GM23338 (cell line): ENCODE results near the gene SHC4. TPM values are rescaled to one million over a fixed set of nuclear protein-coding genes. Genes with fewer than 3 reads are reported as not detected.

Experiments
- ATAC-seq: fragments of 200-7000 bp; cut with Tn5 transposase; 3 replicates; pipeline ENCODE4 v1.9.1; 2020
- DNase-seq: peaks from one replicate; pipeline ENCODE4 v3.0.0-alpha.2; 2015; ENCODE audit warnings: low spot score
- H2AFZ ChIP-seq: fragments of 200-600 bp; sonication (generic); 2 replicates; pipeline ENCODE4 v1.8.0; 2016; ENCODE audit warnings: antibody characterized with exemption, mild to moderate bottlenecking, moderate library complexity
- H3F3A ChIP-seq: fragments of 200-600 bp; sonication (generic); replicated peaks from 2 replicates; pipeline ENCODE4 v1.8.0; 2017; ENCODE audit warnings: antibody characterized with exemption, mixed run types, low read depth
- H3K27ac ChIP-seq: fragments of 200-600 bp; sonication (generic); 2 replicates; pipeline ENCODE4 v1.6.1; 2016; ENCODE audit warnings: low read depth
- H3K27me3 ChIP-seq: fragments of 200-600 bp; sonication (generic); 2 replicates; pipeline ENCODE4 v1.8.0; 2016; ENCODE audit warnings: mild to moderate bottlenecking, mixed run types, moderate library complexity; ENCODE audit not compliant: insufficient read depth
- H3K36me3 ChIP-seq: fragments of 200-600 bp; sonication (generic); 2 replicates; pipeline ENCODE4 v1.8.0; 2016; ENCODE audit warnings: mild to moderate bottlenecking; ENCODE audit not compliant: insufficient read depth
- H3K4me1 ChIP-seq: fragments of 200-600 bp; sonication (generic); 2 replicates; pipeline ENCODE4 v1.8.0; 2016; ENCODE audit warnings: mild to moderate bottlenecking, moderate library complexity; ENCODE audit not compliant: insufficient read depth
- H3K4me2 ChIP-seq: fragments of 200-600 bp; sonication (generic); 2 replicates; pipeline ENCODE4 v1.7.1; 2017; ENCODE audit warnings: mixed run types
- H3K4me3 ChIP-seq: fragments of 200-600 bp; sonication (generic); 2 replicates; pipeline ENCODE4 v1.6.1; 2016; ENCODE audit warnings: mixed run types
- H3K79me2 ChIP-seq: fragments of 200-600 bp; sonication (generic); replicated peaks from 2 replicates; pipeline ENCODE4 v1.8.0; 2017; ENCODE audit warnings: mild to moderate bottlenecking; ENCODE audit not compliant: insufficient read depth
- H3K9me2 ChIP-seq: fragments of 200-600 bp; sonication (generic); 2 replicates; pipeline ENCODE4 v1.8.0; 2017; ENCODE audit not compliant: insufficient read depth
- H4K20me1 ChIP-seq: fragments of 200-600 bp; sonication (generic); replicated peaks from 2 replicates; pipeline ENCODE4 v1.8.0; 2017; ENCODE audit warnings: mild to moderate bottlenecking; ENCODE audit not compliant: insufficient read depth
- H3K27ac Mint-ChIP-seq: 2 replicates; pipeline ENCODE4 v1.8.0; 2020; ENCODE audit warnings: inconsistent platforms, mild to moderate bottlenecking, moderate library complexity, mixed read lengths
- H3K27me3 Mint-ChIP-seq: 3 replicates; pipeline ENCODE4 v1.8.0; 2022; ENCODE audit warnings: low read depth, mild to moderate bottlenecking, moderate library complexity, mixed read lengths, inconsistent platforms; ENCODE audit not compliant: insufficient read depth, poor library complexity
- H3K36me3 Mint-ChIP-seq: 3 replicates; pipeline ENCODE4 v1.8.0; 2021; ENCODE audit warnings: low read depth, mild to moderate bottlenecking, inconsistent platforms, moderate library complexity, mixed read lengths
- H3K4me1 Mint-ChIP-seq: 3 replicates; pipeline ENCODE4 v1.8.0; 2020; ENCODE audit warnings: mild to moderate bottlenecking, inconsistent platforms, mixed read lengths
- H3K4me3 Mint-ChIP-seq: 3 replicates; pipeline ENCODE4 v1.8.0; 2021; ENCODE audit warnings: moderate library complexity, mild to moderate bottlenecking, inconsistent platforms, mixed read lengths
- H3K9me3 Mint-ChIP-seq: 3 replicates; pipeline ENCODE4 v1.8.0; 2020; ENCODE audit warnings: moderate library complexity, mild to moderate bottlenecking, inconsistent platforms, mixed read lengths
- CREB1 ChIP-seq: fragments of 250-450 bp; sonication (Bioruptor Pico); IDR thresholded peaks from 2 replicates; pipeline ENCODE4 v1.5.0; 2020; ENCODE audit warnings: low read depth, mild to moderate bottlenecking, moderate library complexity
- CTCF ChIP-seq, 2 experiments: fragments of 200-600 bp in 1 of 2; sonication (generic) in 1 of 2; conservative IDR thresholded peaks; 2 replicates each; pipeline versions ENCODE4 v1.5.1 to v1.6.1; 2016 to 2017; ENCODE audit warnings: antibody characterized with exemption in 2 of 2, low read depth in 2 of 2, mild to moderate bottlenecking in 2 of 2, moderate library complexity in 1 of 2
- EZH2 ChIP-seq: fragments of 200-600 bp; sonication (generic); IDR thresholded peaks from one replicate; pipeline ENCODE4 v1.8.0; 2017; ENCODE audit warnings: antibody characterized with exemption, mild to moderate bottlenecking, low read depth; ENCODE audit not compliant: unreplicated experiment
- EZH2phosphoT487 ChIP-seq: fragments of 200-600 bp; sonication (generic); IDR thresholded peaks from one replicate; pipeline ENCODE4 v1.8.1; 2018; ENCODE audit warnings: antibody characterized with exemption; ENCODE audit not compliant: unreplicated experiment
- JUNB ChIP-seq: IDR thresholded peaks from one replicate; pipeline ENCODE4 v1.6.1; 2016; ENCODE audit warnings: antibody characterized with exemption; ENCODE audit not compliant: unreplicated experiment
- NANOG ChIP-seq: IDR thresholded peaks from 2 replicates; pipeline ENCODE4 v1.6.1; 2016; ENCODE audit warnings: antibody characterized with exemption, borderline replicate concordance
- POLR2AphosphoS5 ChIP-seq: IDR thresholded peaks from 2 replicates; pipeline ENCODE4 v1.6.1; 2016; ENCODE audit warnings: antibody characterized with exemption, low read depth
- REST ChIP-seq: IDR thresholded peaks from one replicate; pipeline ENCODE4 v1.6.1; 2018; ENCODE audit warnings: antibody characterized with exemption; ENCODE audit not compliant: unreplicated experiment
- STAT1 ChIP-seq: IDR thresholded peaks from one replicate; pipeline ENCODE4 v1.6.1; 2016; ENCODE audit warnings: antibody characterized with exemption; ENCODE audit not compliant: unreplicated experiment
- ZNF114 ChIP-seq: fragments of 250-450 bp; sonication (Bioruptor Pico); IDR thresholded peaks from 2 replicates; pipeline ENCODE4 v1.5.0; 2020; ENCODE audit warnings: mild to moderate bottlenecking, moderate library complexity
- ZNF331 ChIP-seq: fragments of 250-450 bp; sonication (Bioruptor Pico); IDR thresholded peaks from 2 replicates; pipeline ENCODE4 v1.5.0; 2020; ENCODE audit warnings: low read depth, mild to moderate bottlenecking, moderate library complexity
- polyA plus RNA-seq: library from polyadenylated mRNA; unstranded; fragments of >200 nt; fragmentation: Nextera tagmentation; extraction: Ambion mirVana; gene quantifications from 2 replicates; pipeline ENCODE4 v1.2.1, GENCODE V29; 2016
- total RNA-seq: library from RNA; depleted of rRNA; stranded (reverse); fragments of >200 nt; shearing (Covaris generic); gene quantifications from 2 replicates; pipeline ENCODE4 v1.2.3, GENCODE V29; 2014
- TF ChIP-seq, protein P1 (sequence below): IDR thresholded peaks from 2 replicates; pipeline ENCODE4 v1.6.1; 2016; ENCODE audit warnings: antibody characterized with exemption
- TF ChIP-seq, protein P2 (sequence below): fragments of 250-450 bp; sonication (Bioruptor Pico); IDR thresholded peaks from 2 replicates; pipeline ENCODE4 v1.5.0; 2020; ENCODE audit warnings: mild to moderate bottlenecking, moderate library complexity

Gene SHC4
- total and polyA plus RNA-seq, 2 experiments from 2014 or later: 0.21 to 0.32 TPM

- Mint-ChIP-seq H3K4me1 (no peaks in the 10 kb centered on the region), H3K27ac (no peak overlapping the region), H3K36me3 (no peaks in the 10 kb centered on the region), H3K9me3 (no peaks in the 10 kb centered on the region), H3K4me3 (no peak overlapping the region), H3K27me3 (no peaks in the 10 kb centered on the region)
- Histone ChIP-seq H3K4me2 (no peak overlapping the region), H3K79me2 (no peaks in the 10 kb centered on the region), H3K27ac (no peak overlapping the region), H3K4me1 (no peaks in the 10 kb centered on the region), H3K9me2 (no peaks in the 10 kb centered on the region), H3F3A (no peaks in the 10 kb centered on the region), H3K36me3 (no peaks in the 10 kb centered on the region), H4K20me1 (no peaks in the 10 kb centered on the region), H3K27me3 (no peaks in the 10 kb centered on the region), H3K4me3 (no peak overlapping the region), H2AFZ (no peak overlapping the region)
- no peak for ATAC-seq
- DNase-seq: no peak
- TF ChIP-seq ZNF331: no peak
- TF ChIP-seq JUNB: no peak
- TF ChIP-seq, protein P1, sequence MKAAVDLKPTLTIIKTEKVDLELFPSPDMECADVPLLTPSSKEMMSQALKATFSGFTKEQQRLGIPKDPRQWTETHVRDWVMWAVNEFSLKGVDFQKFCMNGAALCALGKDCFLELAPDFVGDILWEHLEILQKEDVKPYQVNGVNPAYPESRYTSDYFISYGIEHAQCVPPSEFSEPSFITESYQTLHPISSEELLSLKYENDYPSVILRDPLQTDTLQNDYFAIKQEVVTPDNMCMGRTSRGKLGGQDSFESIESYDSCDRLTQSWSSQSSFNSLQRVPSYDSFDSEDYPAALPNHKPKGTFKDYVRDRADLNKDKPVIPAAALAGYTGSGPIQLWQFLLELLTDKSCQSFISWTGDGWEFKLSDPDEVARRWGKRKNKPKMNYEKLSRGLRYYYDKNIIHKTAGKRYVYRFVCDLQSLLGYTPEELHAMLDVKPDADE: no peak
- TF ChIP-seq STAT1: no peak
- TF ChIP-seq REST: no peak
- TF ChIP-seq EZH2: no peak
- no peak for TF ChIP-seq NANOG
- TF ChIP-seq POLR2AphosphoS5: no peak
- TF ChIP-seq ZNF114 (CRISPR knock-in tag): no peak
- no peak for TF ChIP-seq CTCF (conservative IDR thresholded peaks at IDR 0.05; ENCODE audit: low read depth in 2 of 2)
- TF ChIP-seq EZH2phosphoT487: no peak
- TF ChIP-seq CREB1: no peak
- TF ChIP-seq, protein P2, sequence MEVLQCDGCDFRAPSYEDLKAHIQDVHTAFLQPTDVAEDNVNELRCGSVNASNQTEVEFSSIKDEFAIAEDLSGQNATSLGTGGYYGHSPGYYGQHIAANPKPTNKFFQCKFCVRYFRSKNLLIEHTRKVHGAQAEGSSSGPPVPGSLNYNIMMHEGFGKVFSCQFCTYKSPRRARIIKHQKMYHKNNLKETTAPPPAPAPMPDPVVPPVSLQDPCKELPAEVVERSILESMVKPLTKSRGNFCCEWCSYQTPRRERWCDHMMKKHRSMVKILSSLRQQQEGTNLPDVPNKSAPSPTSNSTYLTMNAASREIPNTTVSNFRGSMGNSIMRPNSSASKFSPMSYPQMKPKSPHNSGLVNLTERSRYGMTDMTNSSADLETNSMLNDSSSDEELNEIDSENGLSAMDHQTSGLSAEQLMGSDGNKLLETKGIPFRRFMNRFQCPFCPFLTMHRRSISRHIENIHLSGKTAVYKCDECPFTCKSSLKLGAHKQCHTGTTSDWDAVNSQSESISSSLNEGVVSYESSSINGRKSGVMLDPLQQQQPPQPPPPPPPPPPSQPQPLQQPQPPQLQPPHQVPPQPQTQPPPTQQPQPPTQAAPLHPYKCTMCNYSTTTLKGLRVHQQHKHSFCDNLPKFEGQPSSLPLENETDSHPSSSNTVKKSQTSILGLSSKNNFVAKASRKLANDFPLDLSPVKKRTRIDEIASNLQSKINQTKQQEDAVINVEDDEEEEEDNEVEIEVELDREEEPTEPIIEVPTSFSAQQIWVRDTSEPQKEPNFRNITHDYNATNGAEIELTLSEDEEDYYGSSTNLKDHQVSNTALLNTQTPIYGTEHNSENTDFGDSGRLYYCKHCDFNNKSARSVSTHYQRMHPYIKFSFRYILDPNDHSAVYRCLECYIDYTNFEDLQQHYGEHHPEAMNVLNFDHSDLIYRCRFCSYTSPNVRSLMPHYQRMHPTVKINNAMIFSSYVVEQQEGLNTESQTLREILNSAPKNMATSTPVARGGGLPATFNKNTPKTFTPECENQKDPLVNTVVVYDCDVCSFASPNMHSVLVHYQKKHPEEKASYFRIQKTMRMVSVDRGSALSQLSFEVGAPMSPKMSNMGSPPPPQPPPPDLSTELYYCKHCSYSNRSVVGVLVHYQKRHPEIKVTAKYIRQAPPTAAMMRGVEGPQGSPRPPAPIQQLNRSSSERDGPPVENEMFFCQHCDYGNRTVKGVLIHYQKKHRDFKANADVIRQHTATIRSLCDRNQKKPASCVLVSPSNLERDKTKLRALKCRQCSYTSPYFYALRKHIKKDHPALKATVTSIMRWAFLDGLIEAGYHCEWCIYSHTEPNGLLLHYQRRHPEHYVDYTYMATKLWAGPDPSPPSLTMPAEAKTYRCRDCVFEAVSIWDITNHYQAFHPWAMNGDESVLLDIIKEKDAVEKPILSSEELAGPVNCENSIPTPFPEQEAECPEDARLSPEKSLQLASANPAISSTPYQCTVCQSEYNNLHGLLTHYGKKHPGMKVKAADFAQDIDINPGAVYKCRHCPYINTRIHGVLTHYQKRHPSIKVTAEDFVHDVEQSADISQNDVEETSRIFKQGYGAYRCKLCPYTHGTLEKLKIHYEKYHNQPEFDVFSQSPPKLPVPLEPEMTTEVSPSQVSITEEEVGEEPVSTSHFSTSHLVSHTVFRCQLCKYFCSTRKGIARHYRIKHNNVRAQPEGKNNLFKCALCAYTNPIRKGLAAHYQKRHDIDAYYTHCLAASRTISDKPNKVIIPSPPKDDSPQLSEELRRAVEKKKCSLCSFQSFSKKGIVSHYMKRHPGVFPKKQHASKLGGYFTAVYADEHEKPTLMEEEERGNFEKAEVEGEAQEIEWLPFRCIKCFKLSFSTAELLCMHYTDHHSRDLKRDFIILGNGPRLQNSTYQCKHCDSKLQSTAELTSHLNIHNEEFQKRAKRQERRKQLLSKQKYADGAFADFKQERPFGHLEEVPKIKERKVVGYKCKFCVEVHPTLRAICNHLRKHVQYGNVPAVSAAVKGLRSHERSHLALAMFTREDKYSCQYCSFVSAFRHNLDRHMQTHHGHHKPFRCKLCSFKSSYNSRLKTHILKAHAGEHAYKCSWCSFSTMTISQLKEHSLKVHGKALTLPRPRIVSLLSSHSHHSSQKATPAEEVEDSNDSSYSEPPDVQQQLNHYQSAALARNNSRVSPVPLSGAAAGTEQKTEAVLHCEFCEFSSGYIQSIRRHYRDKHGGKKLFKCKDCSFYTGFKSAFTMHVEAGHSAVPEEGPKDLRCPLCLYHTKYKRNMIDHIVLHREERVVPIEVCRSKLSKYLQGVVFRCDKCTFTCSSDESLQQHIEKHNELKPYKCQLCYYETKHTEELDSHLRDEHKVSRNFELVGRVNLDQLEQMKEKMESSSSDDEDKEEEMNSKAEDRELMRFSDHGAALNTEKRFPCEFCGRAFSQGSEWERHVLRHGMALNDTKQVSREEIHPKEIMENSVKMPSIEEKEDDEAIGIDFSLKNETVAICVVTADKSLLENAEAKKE (CRISPR knock-in tag): no peak
Measured at GRCh38 chr15:48935236-48935635, 28.5 kb downstream of the SHC4 start.
